NCI-H1105 treated with DMSO at 0.1 percent for 48 hours (cell line): ENCODE results near the gene ZC3H12C.
"Not testable (repeated sequence)": the region's sequence is repeated elsewhere in the genome, so short reads cannot be mapped to it uniquely, and the experiment has no call there.

Source experiments
- DNase-seq: peaks from one replicate; lab custom pipeline; 2025; lab: John Stamatoyannopoulos, UW

ZC3H12C gene

GRCh38 chr11:110185121-110185591 is 92.0 kb downstream of the ZC3H12C start:
- no peak for DNase-seq

DNA sequence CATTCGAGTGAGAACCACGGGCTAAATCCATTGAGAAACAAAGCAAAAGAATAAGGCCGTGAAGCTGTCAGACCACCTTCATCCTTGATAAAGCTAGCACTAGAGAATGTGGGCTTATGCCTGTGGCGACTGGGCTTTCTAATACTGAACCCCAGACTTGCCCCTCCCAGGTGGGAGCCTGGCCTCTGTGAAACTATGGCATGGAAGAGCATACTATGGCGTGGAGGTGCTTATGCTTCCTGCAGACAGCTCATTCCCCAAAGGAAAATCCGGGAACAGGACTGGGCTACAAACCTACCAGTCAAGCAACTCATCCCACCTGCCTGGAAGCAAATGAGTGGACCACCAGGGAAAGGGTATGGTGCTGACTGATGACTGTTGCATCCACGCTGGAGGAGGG is 92.4 kb downstream of the ZC3H12C start:
- no peak for DNase-seq

- no peak for DNase-seq
Measured at GRCh38 chr11:110186456-110186855, 93.3 kb downstream of the ZC3H12C start.

DNA sequence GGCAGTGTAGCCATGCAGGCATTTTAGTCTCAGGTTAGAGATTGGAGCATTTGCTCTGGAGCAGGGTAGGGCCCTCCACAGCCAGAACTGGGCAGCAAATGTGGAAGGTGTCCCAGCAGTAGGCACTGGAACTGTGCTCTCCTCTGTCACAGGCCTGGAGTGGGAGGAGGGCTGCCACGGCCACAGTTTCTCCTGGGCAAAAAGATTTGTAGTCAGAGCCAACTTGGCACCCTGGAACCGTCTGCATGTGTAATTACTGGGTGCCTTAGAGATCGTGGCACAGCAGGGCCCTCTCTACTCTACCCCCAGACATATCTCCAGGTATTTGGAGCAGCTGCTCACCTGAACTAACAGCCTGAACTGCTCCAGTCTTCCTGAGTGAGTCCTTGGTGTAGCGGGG is 93.7 kb downstream of the ZC3H12C start:
- no peak for DNase-seq

DNA sequence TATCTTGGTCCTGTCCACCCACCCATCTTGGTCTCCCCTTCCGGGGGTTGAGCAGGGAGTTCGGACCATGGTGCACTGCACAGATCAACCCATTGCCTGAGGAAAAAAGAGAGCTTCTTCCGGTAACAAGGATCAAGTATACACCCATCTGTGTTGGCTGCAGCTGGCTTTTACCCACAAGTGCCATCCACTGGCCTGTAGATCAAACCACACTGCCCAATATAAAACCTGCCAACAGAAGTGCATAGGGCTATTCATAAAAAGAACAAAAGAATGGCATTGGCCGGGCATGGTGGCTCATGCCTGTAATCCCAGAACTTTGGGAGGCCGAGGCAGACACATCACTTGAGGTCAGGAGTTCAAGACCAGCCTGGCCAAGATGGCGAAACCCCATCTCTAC is 94.5 kb downstream of the ZC3H12C start:
- DNase-seq, result no peak

DNA sequence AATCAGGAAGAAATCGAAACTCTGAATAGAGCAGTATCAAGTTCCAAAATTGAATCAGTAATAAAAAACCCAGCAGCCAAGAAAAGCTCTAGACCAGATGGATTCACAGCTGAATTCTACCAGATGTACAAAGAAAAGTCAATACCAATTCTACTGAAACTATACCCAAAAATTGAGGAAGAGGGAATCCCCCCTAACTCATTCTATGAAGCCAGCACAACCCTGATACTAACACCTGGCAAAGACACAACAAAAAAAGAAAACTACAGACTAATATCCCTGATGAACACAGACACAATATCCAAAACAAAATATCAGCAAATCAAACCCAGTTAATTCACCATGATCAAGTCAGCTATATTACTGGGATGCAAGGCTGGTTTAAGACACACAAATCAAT is 97.7 kb downstream of the ZC3H12C start:
- DNase-seq, result no peak

DNA sequence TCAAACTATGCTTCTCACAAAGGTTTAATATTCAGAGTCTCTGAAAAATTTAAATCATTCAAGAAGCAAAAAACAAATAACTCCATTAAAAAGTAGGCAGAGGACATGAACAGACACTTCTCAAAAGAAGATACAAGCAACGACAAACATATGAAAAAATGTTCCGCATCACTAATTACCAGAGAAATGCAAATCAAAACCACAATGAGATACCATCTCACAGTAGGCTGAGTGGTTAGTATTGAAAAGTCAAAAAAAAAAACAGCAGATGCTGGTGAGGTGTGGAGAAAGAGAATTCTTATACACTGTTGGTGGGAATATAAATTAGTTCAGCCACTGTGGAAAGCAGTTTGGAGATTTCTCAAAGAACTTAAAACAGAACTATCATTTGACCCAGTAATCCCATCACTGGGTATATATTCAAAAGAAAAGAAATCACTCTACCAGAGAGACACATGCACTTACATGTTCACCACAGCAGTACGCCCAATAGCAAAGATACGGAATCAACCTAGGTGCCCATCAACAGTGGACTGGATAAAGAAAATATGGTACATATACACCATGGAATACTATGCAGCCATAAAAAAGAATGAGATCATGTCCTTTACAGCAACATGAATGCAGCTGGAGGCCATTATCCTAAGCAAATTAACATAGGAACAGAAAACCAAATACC is 99.6 kb downstream of the ZC3H12C start:
- not testable (repeated sequence) for DNase-seq

DNA sequence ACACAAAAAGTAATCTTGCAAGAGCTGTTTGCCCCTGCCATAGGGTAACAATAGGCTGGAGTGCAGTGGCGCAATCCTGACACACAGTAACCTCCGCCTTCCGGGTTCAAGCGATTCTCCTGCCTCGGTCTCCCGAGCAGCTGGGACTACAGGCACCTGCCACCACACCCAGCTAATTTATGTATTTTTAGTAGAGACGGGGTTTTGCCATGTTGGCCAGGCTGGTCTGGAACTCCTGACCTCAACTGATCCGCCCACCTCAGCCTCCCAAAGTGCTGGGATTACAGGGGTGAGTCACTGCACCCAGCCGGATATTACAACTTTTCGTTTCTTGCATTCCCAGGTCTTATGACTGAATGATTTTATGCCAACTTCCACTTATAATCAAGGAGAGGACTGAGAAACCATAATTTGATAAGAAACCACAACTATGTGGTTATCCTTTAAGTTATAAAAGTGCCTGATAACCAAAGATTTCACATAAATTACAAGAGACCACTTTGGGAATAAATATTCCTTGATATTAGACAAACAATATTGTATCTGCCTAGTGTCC is 101.1 kb downstream of the ZC3H12C start:
- DNase-seq, result not testable (repeated sequence)

DNA sequence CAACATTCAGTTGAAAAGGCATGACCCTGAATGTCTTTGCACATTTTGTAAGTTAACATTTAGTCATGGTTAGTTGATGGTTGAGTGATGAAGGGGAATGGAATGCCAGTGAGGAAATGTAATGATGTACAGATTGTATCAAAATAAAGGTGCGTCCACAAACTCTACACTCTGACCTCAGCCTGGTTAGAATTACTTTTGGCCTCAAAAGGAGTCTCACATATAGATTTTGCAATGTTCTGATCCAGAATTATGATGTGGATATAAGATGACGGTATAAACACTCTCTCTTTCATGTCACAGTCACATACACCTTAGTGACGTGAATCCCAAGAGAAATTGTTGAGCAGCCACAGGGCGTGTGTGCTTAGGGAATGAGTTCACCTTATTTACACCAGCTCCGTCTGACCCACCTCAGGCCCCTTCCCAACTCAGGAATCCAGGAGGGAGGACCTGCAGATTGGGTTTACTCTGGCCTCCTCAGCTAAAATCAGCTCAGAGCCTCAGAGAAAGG is 103.1 kb downstream of the ZC3H12C start:
- DNase-seq, result no peak

DNA sequence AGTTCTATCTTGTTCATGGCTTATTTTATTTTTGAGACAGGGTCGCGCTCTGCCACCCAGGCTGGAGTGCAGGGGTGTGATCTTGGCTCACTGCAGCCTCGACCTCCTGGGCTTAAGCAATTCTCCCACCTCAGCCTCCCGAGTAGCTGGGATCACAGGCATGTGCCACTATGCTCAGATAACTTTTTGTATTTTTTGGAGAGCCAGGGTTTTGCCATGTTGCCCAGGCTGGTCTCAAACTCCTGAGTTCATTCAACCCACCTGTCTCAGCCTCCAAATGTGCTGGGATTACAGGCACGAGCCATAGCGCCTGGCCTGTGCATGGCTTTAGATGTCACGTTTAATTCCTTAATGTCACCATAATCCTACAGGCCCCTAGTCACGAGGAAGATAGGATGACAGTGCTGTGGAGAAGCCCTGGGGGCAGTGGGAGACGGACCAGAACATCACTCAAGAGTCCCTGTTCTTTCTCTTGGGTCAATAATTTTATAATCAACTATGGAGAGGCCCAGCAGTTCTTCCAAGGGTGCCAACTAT is 103.8 kb downstream of the ZC3H12C start:
- DNase-seq, result no peak

GRCh38 chr11:110198031-110198729 is 105.0 kb downstream of the ZC3H12C start:
- no peak for DNase-seq

- DNase-seq, result no peak
Measured at GRCh38 chr11:110199184-110199981, 106.2 kb downstream of the ZC3H12C start.

GRCh38 chr11:110200241-110200640 is 107.0 kb downstream of the ZC3H12C start:
- no peak for DNase-seq

- no peak for DNase-seq
Measured at GRCh38 chr11:110200836-110201235, 107.6 kb downstream of the ZC3H12C start.

DNA sequence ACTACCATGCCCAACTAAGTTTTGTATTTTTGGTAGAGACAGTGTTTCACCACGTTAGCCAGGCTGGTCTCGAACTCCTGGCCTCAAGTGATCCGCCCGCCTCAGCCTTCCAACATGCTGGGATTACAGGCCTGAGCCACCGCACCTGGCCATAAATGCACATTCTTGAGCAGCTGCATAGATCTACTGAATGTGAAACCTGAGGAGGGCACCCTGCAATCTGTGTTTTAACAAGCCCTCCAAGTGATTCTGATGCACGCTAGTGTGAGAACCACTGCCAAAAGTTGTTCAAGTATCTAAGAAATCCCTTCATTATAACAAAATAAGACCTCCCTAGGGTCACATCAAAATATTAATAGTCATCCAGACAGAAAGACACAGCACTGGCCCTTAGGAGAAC is 113.9 kb downstream of the ZC3H12C start:
- DNase-seq, result peak; percentile 11

GRCh38 chr11:110208678-110209312 is 115.6 kb downstream of the ZC3H12C start:
- not testable (repeated sequence) for DNase-seq

DNA sequence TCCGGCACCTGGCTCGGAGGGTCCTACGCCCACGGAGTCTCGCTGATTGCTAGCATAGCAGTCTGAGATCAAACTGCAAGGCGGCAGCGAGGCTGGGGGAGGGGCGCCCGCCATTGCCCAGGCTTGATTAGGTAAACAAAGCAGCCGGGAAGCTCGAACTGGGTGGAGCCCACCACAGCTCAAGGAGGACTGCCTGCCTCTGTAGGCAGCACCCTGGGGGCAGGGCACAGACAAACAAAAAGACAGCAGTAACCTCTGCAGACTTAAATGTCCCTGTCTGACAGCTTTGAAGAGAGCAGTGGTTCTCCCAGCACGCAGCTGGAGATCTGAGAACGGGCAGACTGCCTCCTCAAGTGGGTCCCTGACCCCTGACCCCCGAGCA is 116.1 kb downstream of the ZC3H12C start:
- DNase-seq, result not testable (repeated sequence)

DNA sequence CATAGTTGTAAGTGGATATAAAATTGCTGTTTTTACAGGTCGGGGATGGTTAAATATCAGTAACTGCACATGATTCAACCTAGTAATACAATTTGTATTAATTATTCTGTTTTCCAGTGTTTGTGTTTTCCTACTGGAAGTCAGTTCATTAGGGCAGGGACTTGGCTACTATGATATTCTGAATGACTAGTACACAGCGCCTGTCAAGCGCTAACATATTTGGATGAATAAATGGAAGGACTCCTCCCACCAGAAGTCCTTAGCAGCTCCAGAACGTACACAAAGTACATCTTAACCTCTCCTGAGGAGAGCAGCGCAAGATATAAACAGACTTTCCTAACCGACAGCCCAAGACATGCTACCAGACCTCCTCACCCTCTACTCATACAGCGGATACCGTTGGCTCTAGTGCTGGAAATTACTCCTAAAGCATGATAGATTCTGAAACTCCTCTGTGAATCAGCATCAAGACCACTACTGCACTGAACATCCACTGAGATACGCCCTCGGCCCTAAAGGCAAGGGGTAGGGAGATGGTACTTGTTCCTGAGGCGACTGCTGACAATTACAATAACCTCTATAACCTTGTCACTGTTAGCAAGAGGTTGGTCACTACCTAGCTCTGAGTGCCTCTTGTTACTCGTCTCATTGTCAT is 124.2 kb downstream of the ZC3H12C start:
- DNase-seq, result no peak

DNA sequence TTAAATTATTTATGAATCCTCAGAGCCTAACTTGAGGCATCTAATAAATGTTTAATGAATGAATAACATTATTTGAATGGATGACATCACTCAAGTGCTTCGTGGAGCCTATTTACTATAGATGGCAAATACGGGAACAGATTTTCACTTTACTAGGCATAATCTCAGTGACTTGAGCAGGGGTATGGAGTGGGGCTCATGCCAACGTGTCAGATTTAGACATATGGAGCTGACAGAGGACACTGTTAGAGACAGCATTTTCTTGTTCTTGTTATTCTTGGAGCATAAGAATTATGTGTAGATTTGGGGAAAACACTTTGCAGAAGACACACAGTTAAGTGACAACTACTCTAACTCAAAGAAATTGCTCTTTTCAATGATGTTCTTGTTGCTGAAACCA is 124.7 kb downstream of the ZC3H12C start:
- DNase-seq, result no peak

GRCh38 chr11:110219006-110219785 is 126.0 kb downstream of the ZC3H12C start:
- DNase-seq, result no peak
